ENCODE results near the gene AGTR1. TPM values are rescaled to one million over a fixed set of nuclear protein-coding genes. Genes with fewer than 3 reads are reported as not detected.

The AGTR1 gene
- total RNA-seq, 6 experiments from 2014 or later, result 23.9 to 46.5 (median 36.3) TPM

DNA sequence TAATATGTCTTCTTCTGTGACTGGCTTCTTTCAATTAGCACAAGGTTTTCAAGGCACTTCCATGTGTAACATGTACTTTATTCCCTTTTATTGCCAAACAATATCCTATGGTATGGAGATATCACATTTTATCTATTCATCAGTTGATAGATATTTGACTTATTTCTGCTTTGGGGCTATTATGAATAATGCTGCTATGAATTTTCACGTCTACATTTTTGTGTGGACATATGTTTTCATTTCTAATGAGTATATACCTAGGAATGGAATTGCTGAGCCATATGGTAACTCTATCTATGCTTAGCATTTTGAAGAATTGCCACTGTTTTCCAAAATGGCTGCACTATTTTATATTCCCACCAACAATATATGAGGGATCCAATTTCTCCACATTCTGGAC is 3.6 kb upstream of the AGTR1 start:
- ATAC-seq (no peak), DNase-seq (no peak)
- WGBS (ENCODE audit: insufficient coverage, low coverage, low lambda C conversion rate, missing lambda C conversion rate), result 53% methylated on average over 1 of the region's 1 CpG
- Histone ChIP-seq H3K27me3 (no peaks in the 10 kb centered on the region), H3K4me3 (no peak overlapping the region), H3K27ac (no peak overlapping the region), H3K36me3 (no peaks in the 10 kb centered on the region), H3K9me3 (no peaks in the 10 kb centered on the region), H3K4me1 (peaks cover 0 to 2% (median 0%) of the 10 kb centered on the region in 4 donors)
- TF ChIP-seq POLR2A (IDR thresholded peaks at IDR 0.05), result no peak
- TF ChIP-seq, protein P1, sequence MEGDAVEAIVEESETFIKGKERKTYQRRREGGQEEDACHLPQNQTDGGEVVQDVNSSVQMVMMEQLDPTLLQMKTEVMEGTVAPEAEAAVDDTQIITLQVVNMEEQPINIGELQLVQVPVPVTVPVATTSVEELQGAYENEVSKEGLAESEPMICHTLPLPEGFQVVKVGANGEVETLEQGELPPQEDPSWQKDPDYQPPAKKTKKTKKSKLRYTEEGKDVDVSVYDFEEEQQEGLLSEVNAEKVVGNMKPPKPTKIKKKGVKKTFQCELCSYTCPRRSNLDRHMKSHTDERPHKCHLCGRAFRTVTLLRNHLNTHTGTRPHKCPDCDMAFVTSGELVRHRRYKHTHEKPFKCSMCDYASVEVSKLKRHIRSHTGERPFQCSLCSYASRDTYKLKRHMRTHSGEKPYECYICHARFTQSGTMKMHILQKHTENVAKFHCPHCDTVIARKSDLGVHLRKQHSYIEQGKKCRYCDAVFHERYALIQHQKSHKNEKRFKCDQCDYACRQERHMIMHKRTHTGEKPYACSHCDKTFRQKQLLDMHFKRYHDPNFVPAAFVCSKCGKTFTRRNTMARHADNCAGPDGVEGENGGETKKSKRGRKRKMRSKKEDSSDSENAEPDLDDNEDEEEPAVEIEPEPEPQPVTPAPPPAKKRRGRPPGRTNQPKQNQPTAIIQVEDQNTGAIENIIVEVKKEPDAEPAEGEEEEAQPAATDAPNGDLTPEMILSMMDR (IDR thresholded peaks at IDR 0.05), result no peak
- intact Hi-C loops (cut with DNase I), result no loop called here

DNA sequence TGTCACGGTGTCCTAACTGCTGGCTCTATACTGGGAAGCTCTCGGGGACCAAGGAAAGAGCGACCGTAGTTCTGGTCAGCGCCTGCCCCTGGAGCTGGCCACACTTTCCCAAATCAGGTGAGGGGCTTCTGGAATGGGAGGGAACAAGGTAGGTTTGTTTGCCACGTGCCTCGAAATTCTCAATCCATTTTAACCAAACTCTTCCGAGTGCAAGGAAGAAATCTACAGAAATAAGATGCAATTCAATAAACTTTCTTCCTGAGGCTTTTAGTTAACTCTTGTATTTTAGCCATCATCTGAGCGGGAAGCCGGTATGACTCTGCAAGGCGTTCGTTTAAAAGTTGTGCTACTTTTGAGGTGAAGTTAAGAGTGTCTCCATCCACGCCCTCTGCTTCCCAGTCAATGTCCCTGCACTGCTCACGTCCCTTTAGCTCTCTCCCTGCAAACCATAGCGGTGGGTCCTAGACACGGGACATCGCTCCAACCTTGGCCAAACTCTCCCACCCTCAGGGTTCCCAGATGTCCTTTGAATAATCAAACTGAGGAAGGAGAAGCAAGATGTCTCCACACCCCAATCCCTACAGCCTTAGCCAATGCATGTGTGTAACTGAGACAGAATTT is 597 bp downstream of the AGTR1 start:
- intact Hi-C loops (cut with DNase I), result no loop called here
- no peak for DNase-seq

DNA sequence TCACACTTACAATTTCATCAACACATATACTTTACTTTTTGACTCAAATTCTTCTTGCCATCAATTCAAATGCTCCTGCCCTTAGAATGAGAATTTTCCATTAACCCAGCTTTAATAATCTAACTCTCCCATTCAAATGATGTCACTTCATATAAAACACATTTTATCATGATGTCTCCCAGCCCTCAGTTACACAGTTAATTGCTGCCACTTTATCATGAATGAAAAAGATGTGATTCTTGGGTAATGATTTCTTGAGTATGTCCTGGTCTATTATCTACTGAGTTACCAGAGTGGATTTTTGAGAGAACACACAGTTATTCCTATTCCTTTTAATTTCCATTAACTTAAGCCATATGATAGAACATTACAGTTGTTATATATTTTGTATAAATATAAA is 7.6 kb downstream of the AGTR1 start:
- DNase-seq, result no peak
- Histone ChIP-seq H3K36me3 (no peaks in the 10 kb centered on the region), H3K4me1 (peaks cover 0 to 26% (median 12%) of the 10 kb centered on the region in 4 donors), H3K9me3 (no peaks in the 10 kb centered on the region), H3K27ac (no peak overlapping the region), H3K27me3 (no peaks in the 10 kb centered on the region), H3K4me3 (no peak overlapping the region)
- ATAC-seq, result no peak
- no peak for TF ChIP-seq POLR2A (IDR thresholded peaks at IDR 0.05)
- TF ChIP-seq, protein P1 (IDR thresholded peaks at IDR 0.05), result no peak
- intact Hi-C loops (cut with DNase I), result no loop called here

More for the DNA sequence above, 597 bp downstream of the AGTR1 start:
- WGBS (ENCODE audit: insufficient coverage, low coverage, low lambda C conversion rate, missing lambda C conversion rate), result 31% methylated on average over 17 of the region's 17 CpGs
- peak overlapping the region; percentile 67 to 74 (median 71) for H3K4me3 ChIP-seq
- TF ChIP-seq, protein P1 (IDR thresholded peaks at IDR 0.05), result peak in 1 of 4 donors; percentile 16
- no peak for TF ChIP-seq POLR2A (IDR thresholded peaks at IDR 0.05)
- H3K27ac ChIP-seq, result peak overlapping the region; percentile 65 to 86 (median 79)
- no peaks in the 10 kb centered on the region for H3K27me3 ChIP-seq
- no peaks in the 10 kb centered on the region for H3K36me3 ChIP-seq
- H3K9me3 ChIP-seq, result no peaks in the 10 kb centered on the region
- peaks cover 0 to 17% (median 0%) of the 10 kb centered on the region in 4 donors for H3K4me1 ChIP-seq
- peak; percentile 44 to 60 (median 47) for ATAC-seq

DNA sequence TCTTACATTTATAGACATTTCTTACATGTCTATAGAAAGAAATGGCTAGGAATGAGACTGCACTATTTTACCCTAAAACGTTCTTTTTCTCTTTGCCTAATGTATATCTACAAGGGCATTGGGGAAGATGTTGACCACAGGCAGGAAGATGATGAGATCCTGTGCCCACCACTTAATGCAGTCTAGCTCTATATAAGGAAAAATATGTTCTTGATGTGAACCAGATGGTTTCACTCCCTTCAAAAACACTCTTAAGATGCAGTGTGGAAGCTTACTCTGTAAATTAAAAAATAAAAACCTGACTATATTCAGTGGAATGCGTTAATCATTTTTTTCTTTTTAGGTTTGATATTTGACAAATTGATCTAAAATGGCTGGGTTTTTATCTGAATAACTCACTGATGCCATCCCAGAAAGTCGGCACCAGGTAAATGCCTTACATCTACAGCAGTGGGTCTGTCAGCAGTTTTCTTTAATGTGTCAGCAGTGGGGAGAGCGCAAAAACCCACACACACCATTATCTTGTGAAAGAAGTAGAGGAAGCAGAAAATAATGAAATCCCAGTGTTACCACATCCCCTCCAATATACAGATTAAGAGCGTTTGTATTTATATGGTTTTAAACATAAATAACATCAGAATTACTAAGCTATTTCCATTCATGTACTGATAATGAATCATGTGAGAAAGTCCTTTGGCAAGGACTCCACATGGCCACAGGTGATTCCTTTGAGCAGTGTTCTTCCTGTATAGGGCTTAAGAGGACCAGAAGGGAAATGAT is 10.1 kb downstream of the AGTR1 start:
- 64% methylated on average over 5 of the region's 5 CpGs for WGBS (ENCODE audit: insufficient coverage, low coverage, low lambda C conversion rate, missing lambda C conversion rate)
- H3K4me3 ChIP-seq, result no peak overlapping the region
- no peaks in the 10 kb centered on the region for H3K27me3 ChIP-seq
- intact Hi-C loops (cut with DNase I), result no loop called here
- ATAC-seq (peak in 1 of 4 donors; percentile 8), DNase-seq (no peak)
- peak overlapping the region in 2 of 3 donors; percentile 53 to 77 for H3K27ac ChIP-seq
- peaks cover 0 to 44% (median 22%) of the 10 kb centered on the region in 4 donors for H3K4me1 ChIP-seq
- no peaks in the 10 kb centered on the region for H3K9me3 ChIP-seq
- no peak for TF ChIP-seq POLR2A (IDR thresholded peaks at IDR 0.05)
- TF ChIP-seq, protein P1 (IDR thresholded peaks at IDR 0.05), result no peak
- H3K36me3 ChIP-seq, result no peaks in the 10 kb centered on the region

All from right lobe of liver (tissue), 6 donors.